H1 (cell line): ENCODE results near the gene SPHK1. TPM values are rescaled to one million over a fixed set of nuclear protein-coding genes. Genes with fewer than 3 reads are reported as not detected.

ENCODE experiments used
- CTCF ChIA-PET: fragments of 300-600 bp; sonication (Branson Sonifier 250); formaldehyde crosslinking; loops from one replicate; lab custom pipeline; 2021; ENCODE audit not compliant: partially characterized antibody; lab: Charles Lee
- POLR2A ChIA-PET: fragments of 300-600 bp; sonication (Branson Sonifier 250); formaldehyde crosslinking; loops from one replicate; lab custom pipeline; 2021; ENCODE audit warnings: inconsistent platforms; ENCODE audit not compliant: partially characterized antibody; lab: Charles Lee
- DNase-seq, 2 experiments: peaks; one replicate each; pipeline versions ENCODE4 v3.0.0 to v3.0.0-alpha.2; 2010 to 2022; ENCODE audit warnings: low spot score in 2 of 2, low read depth in 1 of 2, mixed read lengths in 1 of 2
- FAIRE-seq: peaks from 2 replicates; lab custom pipeline; 2011; peaks lifted over from hg19 to GRCh38; lab: Jason Lieb, UNC
- H2AFZ ChIP-seq: 2 replicates; pipeline ENCODE4 v1.8.1; 2012; ENCODE audit warnings: low read length, inconsistent platforms
- H2AK5ac ChIP-seq: 2 replicates; pipeline ENCODE4 v1.6.1; 2013; ENCODE audit warnings: low read depth, low read length
- H2BK120ac ChIP-seq: replicated peaks from 2 replicates; pipeline ENCODE3; 2013; ENCODE audit warnings: low read depth, low read length, inconsistent platforms
- H2BK12ac ChIP-seq: 2 replicates; pipeline ENCODE4 v1.6.1; 2013; ENCODE audit warnings: low read depth, low read length
- H2BK15ac ChIP-seq: 2 replicates; pipeline ENCODE4 v1.6.1; 2013; ENCODE audit warnings: low read length
- H2BK20ac ChIP-seq: 2 replicates; pipeline ENCODE4 v1.6.1; 2013; ENCODE audit warnings: low read length
- H2BK5ac ChIP-seq: 2 replicates; pipeline ENCODE4 v1.6.1; 2013; ENCODE audit warnings: low read depth, low read length
- H3K14ac ChIP-seq: 2 replicates; pipeline ENCODE4 v1.6.1; 2013; ENCODE audit warnings: inconsistent platforms; ENCODE audit not compliant: insufficient read length
- H3K18ac ChIP-seq: 2 replicates; pipeline ENCODE4 v1.6.1; 2013; ENCODE audit warnings: low read length; ENCODE audit errors: extremely low read depth
- H3K23ac ChIP-seq: 2 replicates; pipeline ENCODE4 v1.6.1; 2013; ENCODE audit warnings: inconsistent platforms; ENCODE audit not compliant: insufficient read length
- H3K23me2 ChIP-seq: 2 replicates; pipeline ENCODE4 v1.6.1; 2013; ENCODE audit warnings: low read depth, low read length
- H3K27ac ChIP-seq: 2 replicates; pipeline ENCODE4 v1.6.1; 2011; ENCODE audit warnings: low read depth, low read length, inconsistent platforms
- H3K27me3 ChIP-seq, 4 experiments: replicated peaks in 1 of 4; 1 replicate in 1 of 4; 2 replicates in 3 of 4; pipeline versions ENCODE4 v1.6.1 to v1.8.1; 2011 to 2013; ENCODE audit warnings: low read length in 3 of 4, mild to moderate bottlenecking in 3 of 4, inconsistent platforms in 2 of 4, mixed read lengths in 2 of 4, moderate library complexity in 1 of 4; ENCODE audit not compliant: control insufficient read depth in 3 of 4, insufficient read depth in 3 of 4; ENCODE audit errors: extremely low read depth in 1 of 4
- H3K36me3 ChIP-seq, 4 experiments: 2 replicates each; pipeline versions ENCODE4 v1.6.1 to v1.8.1; 2011 to 2013; ENCODE audit warnings: mild to moderate bottlenecking in 4 of 4, low read length in 3 of 4, moderate library complexity in 2 of 4, control low read depth in 1 of 4, inconsistent platforms in 1 of 4; ENCODE audit not compliant: insufficient read depth in 4 of 4, control insufficient read depth in 2 of 4
- H3K4ac ChIP-seq: replicated peaks from 2 replicates; pipeline ENCODE3; 2013; ENCODE audit warnings: low read length, low read depth, mixed read lengths, inconsistent platforms; ENCODE audit not compliant: insufficient read length
- H3K4me1 ChIP-seq, 4 experiments: replicated peaks in 1 of 4; 1 replicate in 1 of 4; 2 replicates in 3 of 4; pipeline versions ENCODE4 v1.6.1 to v1.8.1; 2011 to 2013; ENCODE audit warnings: low read length in 3 of 4, inconsistent platforms in 2 of 4, mixed read lengths in 1 of 4; ENCODE audit not compliant: insufficient read depth in 4 of 4, control insufficient read depth in 3 of 4
- H3K4me2 ChIP-seq, 2 experiments: 2 replicates each; pipeline versions ENCODE4 v1.6.1 to v1.8.1; 2011 to 2013; ENCODE audit warnings: low read depth in 2 of 2, low read length in 2 of 2, control low read depth in 1 of 2, inconsistent platforms in 1 of 2, mild to moderate bottlenecking in 1 of 2; ENCODE audit not compliant: insufficient read depth in 1 of 2
- H3K4me3 ChIP-seq, 4 experiments: fragments of 200-600, 300-600 bp in 1 of 4; sonication (generic), shearing (Covaris generic), sonication (Bioruptor Twin) in 1 of 4; 2 replicates each; pipeline versions ENCODE4 v1.5.1 to v1.8.1; 2011 to 2016; ENCODE audit warnings: low read length in 4 of 4, low read depth in 3 of 4, control low read depth in 2 of 4, inconsistent platforms in 2 of 4, mild to moderate bottlenecking in 2 of 4, mixed read lengths in 1 of 4, moderate library complexity in 1 of 4; ENCODE audit not compliant: insufficient read depth in 2 of 4; ENCODE audit errors: extremely low read depth in 1 of 4
- H3K56ac ChIP-seq: replicated peaks from 2 replicates; pipeline ENCODE3; 2013; ENCODE audit warnings: low read depth, mild to moderate bottlenecking, mixed read lengths, low read length, inconsistent platforms; ENCODE audit not compliant: insufficient read length
- H3K79me1 ChIP-seq: 2 replicates; pipeline ENCODE4 v1.6.1; 2013; ENCODE audit warnings: low read depth, low read length, control low read depth
- H3K79me2 ChIP-seq, 2 experiments: 2 replicates each; pipeline versions ENCODE4 v1.6.1 to v1.8.1; 2012 to 2013; ENCODE audit warnings: low read length in 2 of 2, mild to moderate bottlenecking in 2 of 2, inconsistent platforms in 1 of 2; ENCODE audit not compliant: insufficient read depth in 2 of 2, control insufficient read depth in 1 of 2
- H3K9ac ChIP-seq, 4 experiments: replicated peaks in 1 of 4; 1 replicate in 1 of 4; 2 replicates in 3 of 4; pipeline versions ENCODE4 v1.6.1 to v1.8.1; 2011 to 2013; ENCODE audit warnings: low read depth in 3 of 4, low read length in 3 of 4, control low read depth in 2 of 4, mild to moderate bottlenecking in 2 of 4, moderate library complexity in 2 of 4, inconsistent platforms in 1 of 4; ENCODE audit errors: extremely low read depth in 1 of 4
- H3K9me3 ChIP-seq, 2 experiments: 2 replicates each; pipeline versions ENCODE4 v1.6.1 to v1.8.1; 2012 to 2013; ENCODE audit warnings: mild to moderate bottlenecking in 2 of 2, moderate library complexity in 2 of 2, control low read depth in 1 of 2, inconsistent platforms in 1 of 2, low read depth in 1 of 2, low read length in 1 of 2, mixed read lengths in 1 of 2; ENCODE audit not compliant: insufficient read depth in 2 of 2
- H4K20me1 ChIP-seq, 2 experiments: replicated peaks in 1 of 2; 2 replicates each; pipeline versions ENCODE3 to v1.8.1; 2011 to 2013; ENCODE audit warnings: inconsistent platforms in 2 of 2, low read length in 2 of 2, mild to moderate bottlenecking in 1 of 2; ENCODE audit not compliant: insufficient read depth in 2 of 2, control insufficient read depth in 1 of 2
- H4K5ac ChIP-seq: 2 replicates; pipeline ENCODE4 v1.6.1; 2013; ENCODE audit warnings: low read length, low read depth, mixed read lengths, inconsistent platforms; ENCODE audit not compliant: insufficient read length
- H4K8ac ChIP-seq: 2 replicates; pipeline ENCODE4 v1.8.0; 2013; ENCODE audit warnings: mild to moderate bottlenecking, moderate library complexity, low read length, inconsistent platforms; ENCODE audit not compliant: insufficient read depth; ENCODE audit errors: extremely low read depth
- H4K91ac ChIP-seq: replicated peaks from 2 replicates; pipeline ENCODE3; 2013; ENCODE audit warnings: low read length, mixed read lengths, inconsistent platforms; ENCODE audit not compliant: insufficient read length
- CREB1 ChIP-seq: IDR thresholded peaks from 2 replicates; pipeline ENCODE4 v1.6.1; 2012; ENCODE audit warnings: inconsistent platforms
- GABPA ChIP-seq: IDR thresholded peaks from 2 replicates; pipeline ENCODE4 v1.6.1; 2011; ENCODE audit warnings: mild to moderate bottlenecking, low read length, moderate library complexity, borderline replicate concordance; ENCODE audit not compliant: insufficient read depth
- JUND ChIP-seq: IDR thresholded peaks from 2 replicates; pipeline ENCODE4 v1.6.1; 2011; ENCODE audit warnings: mild to moderate bottlenecking, improper control_type of control experiment, low read length
- SP2 ChIP-seq: IDR thresholded peaks from 2 replicates; pipeline ENCODE4 v1.6.1; 2012; ENCODE audit warnings: mild to moderate bottlenecking, low read length, inconsistent platforms
- WGBS, 2 experiments: shearing (Covaris generic) in 1 of 2; methylation state at CpG; one replicate each; pipeline versions ENCODE4 v1.1.6 to v1.1.7; 2013 to 2015; ENCODE audit warnings: low lambda C conversion rate in 2 of 2, mixed read lengths in 2 of 2, inconsistent platforms in 1 of 2, low coverage in 1 of 2, missing lambda C conversion rate in 1 of 2; ENCODE audit not compliant: insufficient replicate concordance in 2 of 2, insufficient coverage in 1 of 2, insufficient read length in 1 of 2; ENCODE audit errors: extremely low coverage in 1 of 2, missing lambda C conversion rate in 1 of 2; 5-methylcytosine and 5-hydroxymethylcytosine counted together
- polyA plus RNA-seq, 7 experiments: library from polyadenylated mRNA; depleted of rRNA in 3 of 7; stranded (reverse) in 5 of 7; unstranded in 2 of 7; fragments of >200 nt in 5 of 7; fragments of 200-250 nt in 2 of 7; gene quantifications; 1 replicate in 5 of 7; 2 replicates in 1 of 7; 4 replicates in 1 of 7; pipeline versions ENCODE4 v1.2.1 to v1.2.3, GENCODE V29; 2011 to 2013; ENCODE audit warnings: missing spikeins in 2 of 7, mixed read lengths in 2 of 7
- total RNA-seq: library from RNA; stranded (reverse); fragmentation: NEBNext Ultra II Directional; extraction: Animal tissue kit (Norgen Biotek cat#: 25700); gene quantifications from 2 replicates; pipeline ENCODE4 v1.2.1, GENCODE V29; 2021

SPHK1 gene
- total and polyA plus RNA-seq, 2 of the 8 experiments (the other 6 are each of a cell fraction or from before 2014, with no cell fraction given) = 2.4 TPM

GRCh38 chr17:76404976-76405563 lies 20.7 kb downstream of the SPHK1 start:
- no peaks in the 10 kb centered on the region for H3K27me3 ChIP-seq
- H3K14ac ChIP-seq = no peak overlapping the region
- H2AK5ac ChIP-seq = no peak overlapping the region
- no peak overlapping the region for H3K4me2 ChIP-seq
- H3K23ac ChIP-seq = no peak overlapping the region
- H2BK120ac ChIP-seq = no peak overlapping the region
- H2BK15ac ChIP-seq = no peak overlapping the region
- H3K79me2 ChIP-seq = peaks cover 4 to 23% of the 10 kb centered on the region in 2 experiments
- no peak overlapping the region for H4K8ac ChIP-seq
- peaks cover 6 to 27% of the 10 kb centered on the region in 2 experiments for H4K20me1 ChIP-seq
- H4K91ac ChIP-seq = no peak overlapping the region
- H3K27ac ChIP-seq = no peak overlapping the region
- H4K5ac ChIP-seq = no peak overlapping the region
- no peak overlapping the region for H3K4ac ChIP-seq
- H2AFZ ChIP-seq = no peak overlapping the region
- peaks cover 19% of the 10 kb centered on the region for H3K79me1 ChIP-seq
- CTCF ChIA-PET = interaction anchor here (0.9 to 14.5 kb wide), 13 partner anchors 10 to 153 kb away, joined by 3 to 197 read pairs (median 5); partner anchors contain the start of gene PRPSAP1
- no peak overlapping the region for H3K4me3 ChIP-seq
- peaks cover 15 to 41% (median 36%) of the 10 kb centered on the region in 4 experiments for H3K36me3 ChIP-seq
- H3K4me1 ChIP-seq = no peaks in the 10 kb centered on the region; a peak in 1 of 7 replicates
- no peak for DNase-seq
- no peaks in the 10 kb centered on the region for H3K23me2 ChIP-seq
- FAIRE-seq = no peak
- no peak overlapping the region for H2BK12ac ChIP-seq
- TF ChIP-seq GABPA (no peak), SP2 (no peak), JUND (no peak), CREB1 (no peak)
- no peak overlapping the region for H3K56ac ChIP-seq
- WGBS, 2 experiments = 97% methylated on average over 24 of the region's 25 CpGs; no CpG with 5 or more reads in 1 of the 2 experiments
- H2BK5ac ChIP-seq = no peak overlapping the region
- POLR2A ChIA-PET = interaction anchor here (1.1 kb wide), 1 partner anchor 15 kb away, joined by 5 read pairs; no protein-coding TSS in a partner anchor
- no peaks in the 10 kb centered on the region for H3K9me3 ChIP-seq
- no peak overlapping the region for H3K18ac ChIP-seq
- H2BK20ac ChIP-seq = no peak overlapping the region
- no peak overlapping the region for H3K9ac ChIP-seq
